Cardiac muscle cell (in vitro differentiated cells and primary cell): Measurements from ENCODE around the gene GARS1. TPM values are rescaled to one million over a fixed set of nuclear protein-coding genes. Genes with fewer than 3 reads are reported as not detected.

Experiments
- DNase-seq, 2 donors: peaks; one replicate each; pipeline versions ENCODE4 v3.0.0 to v3.0.0-alpha.2; 2010 to 2017; ENCODE audit warnings: low read depth in 1 of 2, low spot score in 1 of 2
- H3K27ac ChIP-seq: fragments of 200-600 bp; sonication (generic); 2 replicates; pipeline ENCODE4 v1.5.1; 2016
- H3K27me3 ChIP-seq: fragments of 200-600 bp; sonication (generic); 2 replicates; pipeline ENCODE4 v1.6.0; 2016; ENCODE audit warnings: control low read depth
- H3K36me3 ChIP-seq: fragments of 200-600 bp; sonication (generic); 2 replicates; pipeline ENCODE4 v1.5.1; 2016; ENCODE audit warnings: control low read depth
- H3K4me1 ChIP-seq: fragments of 200-600 bp; sonication (generic); 2 replicates; pipeline ENCODE4 v1.8.1; 2017; ENCODE audit warnings: low read depth, mild to moderate bottlenecking, mixed run types
- H3K4me3 ChIP-seq: fragments of 200-600 bp; sonication (generic); 2 replicates; pipeline ENCODE4 v1.5.1; 2016; ENCODE audit warnings: mild to moderate bottlenecking
- H3K9me3 ChIP-seq: fragments of 200-600 bp; sonication (generic); 2 replicates; pipeline ENCODE4 v1.5.1; 2017; ENCODE audit warnings: low read depth, mild to moderate bottlenecking, control low read depth
- CTCF ChIP-seq: IDR thresholded peaks from 2 replicates; pipeline ENCODE4 v1.5.1; 2012; ENCODE audit warnings: low read depth, mild to moderate bottlenecking, low read length
- polyA plus RNA-seq: library from polyadenylated mRNA; unstranded; fragments of >200 nt; fragmentation: Nextera tagmentation; extraction: Ambion mirVana; gene quantifications from 2 replicates; pipeline ENCODE4 v1.2.1, GENCODE V29; 2016
- total RNA-seq: library from RNA; depleted of rRNA; stranded (reverse); fragments of >200 nt; gene quantifications from 2 replicates; pipeline ENCODE4 v1.2.3, GENCODE V29; 2016

The GARS1 gene
- total and polyA plus RNA-seq, 2 experiments from 2014 or later, result 77.3 to 82.9 TPM

GRCh38 chr7:30664184-30664885 is 69.7 kb downstream of the GARS1 start:
- Histone ChIP-seq H3K4me3 (no peak overlapping the region), H3K27me3 (no peaks in the 10 kb centered on the region), H3K4me1 (no peaks in the 10 kb centered on the region), H3K36me3 (no peaks in the 10 kb centered on the region), H3K9me3 (no peaks in the 10 kb centered on the region), H3K27ac (no peak overlapping the region)
- no peak for TF ChIP-seq CTCF
- no peak for DNase-seq

- no peak for TF ChIP-seq CTCF
- no peaks in the 10 kb centered on the region for H3K4me1 ChIP-seq
- H3K27ac ChIP-seq, result no peak overlapping the region
- no peak for DNase-seq
- no peaks in the 10 kb centered on the region for H3K36me3 ChIP-seq
- no peaks in the 10 kb centered on the region for H3K27me3 ChIP-seq
- no peaks in the 10 kb centered on the region for H3K9me3 ChIP-seq
- no peak overlapping the region for H3K4me3 ChIP-seq
Measured at GRCh38 chr7:30665043-30665442, 70.4 kb downstream of the GARS1 start.

- Histone ChIP-seq H3K27me3 (no peaks in the 10 kb centered on the region), H3K9me3 (no peaks in the 10 kb centered on the region), H3K36me3 (no peaks in the 10 kb centered on the region), H3K27ac (no peak overlapping the region), H3K4me3 (no peak overlapping the region), H3K4me1 (no peaks in the 10 kb centered on the region)
- DNase-seq, result no peak
- no peak for TF ChIP-seq CTCF
Measured at GRCh38 chr7:30665449-30665848, 70.8 kb downstream of the GARS1 start.

- Histone ChIP-seq H3K27me3 (no peaks in the 10 kb centered on the region), H3K36me3 (no peaks in the 10 kb centered on the region), H3K9me3 (no peaks in the 10 kb centered on the region), H3K4me1 (no peaks in the 10 kb centered on the region), H3K4me3 (no peak overlapping the region), H3K27ac (no peak overlapping the region)
- DNase-seq, result no peak
- no peak for TF ChIP-seq CTCF
Measured at GRCh38 chr7:30667172-30667571, 72.5 kb downstream of the GARS1 start.

- H3K9me3 ChIP-seq, result no peaks in the 10 kb centered on the region
- DNase-seq, result no peak
- no peak for TF ChIP-seq CTCF
- no peaks in the 10 kb centered on the region for H3K36me3 ChIP-seq
- no peak overlapping the region for H3K4me3 ChIP-seq
- H3K27ac ChIP-seq, result no peak overlapping the region
- H3K27me3 ChIP-seq, result no peaks in the 10 kb centered on the region
- no peaks in the 10 kb centered on the region for H3K4me1 ChIP-seq
Measured at GRCh38 chr7:30668102-30668501, 73.4 kb downstream of the GARS1 start.
